IgD-negative memory B cell (primary cell): ENCODE data around the gene DAND5. TPM values are rescaled to one million over a fixed set of nuclear protein-coding genes. Genes with fewer than 3 reads are reported as not detected.

ENCODE experiments used
- H3K27ac Mint-ChIP-seq, 3 donors: one replicate each; pipeline ENCODE4 v1.8.0; 2020 to 2022; ENCODE audit warnings: mild to moderate bottlenecking in 3 of 3, mixed read lengths in 3 of 3, moderate library complexity in 1 of 3
- H3K27me3 Mint-ChIP-seq: one replicate; pipeline ENCODE4 v1.8.0; 2021; ENCODE audit warnings: mixed read lengths
- H3K36me3 Mint-ChIP-seq: one replicate; pipeline ENCODE4 v1.8.0; 2020; ENCODE audit warnings: mild to moderate bottlenecking, mixed read lengths
- H3K4me1 Mint-ChIP-seq, 3 donors: one replicate each; pipeline ENCODE4 v1.8.0; 2020 to 2022; ENCODE audit warnings: mixed read lengths in 3 of 3, mild to moderate bottlenecking in 1 of 3
- H3K4me3 Mint-ChIP-seq, 4 donors: one replicate each; pipeline ENCODE4 v1.8.0; 2020 to 2022; ENCODE audit warnings: mild to moderate bottlenecking in 4 of 4, mixed read lengths in 4 of 4, moderate library complexity in 3 of 4
- H3K9me3 Mint-ChIP-seq, 3 donors: one replicate each; pipeline ENCODE4 v1.8.0; 2020 to 2021; ENCODE audit warnings: mixed read lengths in 3 of 3, mild to moderate bottlenecking in 1 of 3
- polyA plus RNA-seq: library from polyadenylated mRNA; unstranded; fragments of 300-500 nt; fragmentation: Illumina TruSeq; gene quantifications from one replicate; pipeline ENCODE4 v1.2.3, GENCODE V29; 2021

Gene DAND5
- polyA plus RNA-seq, 1 donor from 2014 or later, result not detected

GRCh38 chr19:13020002-13020414, 50.6 kb downstream of the DAND5 start:
- Mint-ChIP-seq H3K36me3 (no peaks in the 10 kb centered on the region), H3K27me3 (peaks cover 46% of the 10 kb centered on the region), H3K4me3 (no peak overlapping the region), H3K9me3 (no peaks in the 10 kb centered on the region), H3K27ac (no peak overlapping the region), H3K4me1 (peaks cover 5 to 20% (median 17%) of the 10 kb centered on the region in 3 donors)

GRCh38 chr19:13022111-13022858, 52.9 kb downstream of the DAND5 start:
- H3K27me3 Mint-ChIP-seq, result peaks cover 42% of the 10 kb centered on the region
- no peaks in the 10 kb centered on the region for H3K36me3 Mint-ChIP-seq
- peak overlapping the region in 2 of 3 donors; percentile 12 to 64 for H3K27ac Mint-ChIP-seq
- H3K4me1 Mint-ChIP-seq, result peaks cover 5 to 19% (median 14%) of the 10 kb centered on the region in 3 donors
- H3K4me3 Mint-ChIP-seq, result peak overlapping the region; percentile 6 to 91 (median 65)
- no peaks in the 10 kb centered on the region for H3K9me3 Mint-ChIP-seq

GRCh38 chr19:13022859-13023636, 53.7 kb downstream of the DAND5 start:
- H3K4me1 Mint-ChIP-seq, result peaks cover 2 to 19% (median 14%) of the 10 kb centered on the region in 3 donors
- H3K36me3 Mint-ChIP-seq, result no peaks in the 10 kb centered on the region
- H3K27ac Mint-ChIP-seq, result no peak overlapping the region
- no peaks in the 10 kb centered on the region for H3K9me3 Mint-ChIP-seq
- H3K27me3 Mint-ChIP-seq, result peaks cover 36% of the 10 kb centered on the region
- peak overlapping the region; percentile 6 to 91 (median 79) for H3K4me3 Mint-ChIP-seq

GRCh38 chr19:13023656-13024055, 54.3 kb downstream of the DAND5 start:
- H3K4me3 Mint-ChIP-seq, result peak overlapping the region in 3 of 4 donors; percentile 70 to 91 (median 88)
- peaks cover 2 to 19% (median 14%) of the 10 kb centered on the region in 3 donors for H3K4me1 Mint-ChIP-seq
- H3K9me3 Mint-ChIP-seq, result no peaks in the 10 kb centered on the region
- H3K27me3 Mint-ChIP-seq, result peaks cover 36% of the 10 kb centered on the region
- H3K36me3 Mint-ChIP-seq, result no peaks in the 10 kb centered on the region
- H3K27ac Mint-ChIP-seq, result no peak overlapping the region

Other genes with a start within 250 kb of the DAND5 start
- gene TNPO2, start 245.6 kb upstream of the DAND5 start, polyA plus RNA-seq, result 4.2 TPM
- gene TRIR, start 234.9 kb upstream of the DAND5 start, polyA plus RNA-seq, result 299 TPM
- 64.2 TPM for gene GET3, start 232.1 kb upstream of the DAND5 start, polyA plus RNA-seq
- not detected for gene BEST2, start 217.8 kb upstream of the DAND5 start, polyA plus RNA-seq
- 6.6 TPM for gene HOOK2, start 194.0 kb upstream of the DAND5 start, polyA plus RNA-seq
- gene JUNB, start 178.1 kb upstream of the DAND5 start, polyA plus RNA-seq, result 955 TPM
- gene PRDX2, start 167.8 kb upstream of the DAND5 start, polyA plus RNA-seq, result 195 TPM
- gene THSD8, start 167.5 kb upstream of the DAND5 start, polyA plus RNA-seq, result 6.4 TPM
- gene RNASEH2A, start 163.0 kb upstream of the DAND5 start, polyA plus RNA-seq, result 27.4 TPM
- not detected for gene RTBDN, start 135.0 kb upstream of the DAND5 start, polyA plus RNA-seq
- 1.2 TPM for gene MAST1, start 131.1 kb upstream of the DAND5 start, polyA plus RNA-seq
- gene DNASE2, start 88.1 kb upstream of the DAND5 start, polyA plus RNA-seq, result 49.6 TPM
- gene KLF1, start 82.4 kb upstream of the DAND5 start, polyA plus RNA-seq, result not detected
- gene GCDH, start 78.4 kb upstream of the DAND5 start, polyA plus RNA-seq, result 13.5 TPM
- gene SYCE2, start 50.3 kb upstream of the DAND5 start, polyA plus RNA-seq, result not detected
- gene FARSA, start 35.9 kb upstream of the DAND5 start, polyA plus RNA-seq, result 56.8 TPM
- 158 TPM for gene CALR, start 31.0 kb upstream of the DAND5 start, polyA plus RNA-seq
- 132 TPM for gene RAD23A, start 23.7 kb upstream of the DAND5 start, polyA plus RNA-seq
- gene GADD45GIP1, start 12.4 kb upstream of the DAND5 start, polyA plus RNA-seq, result 84.1 TPM
- gene NFIX, start 25.9 kb downstream of the DAND5 start, polyA plus RNA-seq, result 0.09 TPM
- gene LYL1, start 133.3 kb downstream of the DAND5 start, polyA plus RNA-seq, result 90.1 TPM
- 30.7 TPM for gene TRMT1, start 147.2 kb downstream of the DAND5 start, polyA plus RNA-seq
- gene NACC1, start 148.7 kb downstream of the DAND5 start, polyA plus RNA-seq, result 2.7 TPM
- 52.8 TPM for gene STX10, start 180.8 kb downstream of the DAND5 start, polyA plus RNA-seq
- 350 TPM for gene IER2, start 180.8 kb downstream of the DAND5 start, polyA plus RNA-seq